Measurements from ENCODE around the gene CTBP2. TPM values are rescaled to one million over a fixed set of nuclear protein-coding genes. Genes with fewer than 3 reads are reported as not detected.
"Not testable (repeated sequence)": the region's sequence is repeated elsewhere in the genome, so short reads cannot be mapped to it uniquely, and the experiment has no call there.

The CTBP2 gene
- total RNA-seq, 1 experiment from 2014 or later = 125 TPM

GRCh38 chr10:125151553-125152449 lies 8.6 kb downstream of the CTBP2 start:
- peaks cover 88% of the 10 kb centered on the region for H3K4me1 ChIP-seq (ENCODE audit: control insufficient read depth, insufficient read depth, low read length)
- no peak overlapping the region for H3K4me3 ChIP-seq (ENCODE audit: low read depth in 2 of 2, low read length in 2 of 2)
- intact Hi-C loops (cut with micrococcal nuclease; ENCODE audit: unreplicated experiment) = loop anchor here (10.0 kb wide), 1 partner anchor 67 kb away; no protein-coding TSS in a partner anchor
- TF ChIP-seq TCF7L2 (IDR thresholded peaks at IDR 0.05; ENCODE audit: low read depth, low read length) (no peak), REST (IDR thresholded peaks at IDR 0.05; ENCODE audit: insufficient read depth in 1 of 2, low read depth in 2 of 2, low read length in 1 of 2) (no peak), CTCF (IDR thresholded peaks at IDR 0.05) (no peak), SIN3A (IDR thresholded peaks at IDR 0.05; ENCODE audit: borderline replicate concordance, insufficient read depth, low read depth, low read length) (no peak), POLR2AphosphoS5 (IDR thresholded peaks at IDR 0.05; ENCODE audit: low read depth, low read length) (no peak; the same call in 1 of the 2 replicates)
- in situ Hi-C loops (cut with HindIII; ENCODE audit: low pct_unique_long_range_greater_than_20kb, low sequenced_read_pairs) = no loop called here
- ATAC-seq (no peak), DNase-seq (ENCODE audit: low read depth, low spot score) (no peak)
- H3K27ac ChIP-seq (ENCODE audit: low read length) = peak overlapping the region; percentile 97; the same call in 1 of the 2 replicates
- H3K9me3 ChIP-seq (ENCODE audit: control insufficient read depth, insufficient read depth, low read depth, low read length) = no peaks in the 10 kb centered on the region
- H3K27me3 ChIP-seq (ENCODE audit: control insufficient read depth, insufficient read depth, low read length) = no peaks in the 10 kb centered on the region
- H3K36me3 ChIP-seq (ENCODE audit: control insufficient read depth, insufficient read depth, low read length) = peaks cover 3% of the 10 kb centered on the region; the same call in 1 of the 2 replicates
- ChIA-PET POLR2A (no interaction called here), CTCF (no interaction called here)
- BruUV-seq (replicated peaks) = no TSS peak

GRCh38 chr10:125151170-125151552 lies 9.2 kb downstream of the CTBP2 start:
- Histone ChIP-seq H3K27me3 (ENCODE audit: control insufficient read depth, insufficient read depth, low read length) (no peaks in the 10 kb centered on the region), H3K4me1 (ENCODE audit: control insufficient read depth, insufficient read depth, low read length) (peaks cover 83% of the 10 kb centered on the region), H3K4me3 (ENCODE audit: low read depth in 2 of 2, low read length in 2 of 2) (no peak overlapping the region), H3K9me3 (ENCODE audit: control insufficient read depth, insufficient read depth, low read depth, low read length) (no peaks in the 10 kb centered on the region), H3K27ac (ENCODE audit: low read length) (no peak overlapping the region), H3K36me3 (ENCODE audit: control insufficient read depth, insufficient read depth, low read length) (peaks cover 3% of the 10 kb centered on the region; the same call in 1 of the 2 replicates)
- POLR2A ChIA-PET = no interaction called here
- in situ Hi-C loops (cut with HindIII; ENCODE audit: low pct_unique_long_range_greater_than_20kb, low sequenced_read_pairs) = no loop called here
- no TSS peak for BruUV-seq (replicated peaks)
- TF ChIP-seq POLR2AphosphoS5 (IDR thresholded peaks at IDR 0.05; ENCODE audit: low read depth, low read length) (no peak), REST (IDR thresholded peaks at IDR 0.05; ENCODE audit: insufficient read depth in 1 of 2, low read depth in 2 of 2, low read length in 1 of 2) (no peak), CTCF (IDR thresholded peaks at IDR 0.05) (no peak), SIN3A (IDR thresholded peaks at IDR 0.05; ENCODE audit: borderline replicate concordance, insufficient read depth, low read depth, low read length) (no peak), TCF7L2 (IDR thresholded peaks at IDR 0.05; ENCODE audit: low read depth, low read length) (no peak)
- CTCF ChIA-PET = no interaction called here
- no peak for ATAC-seq
- intact Hi-C loops (cut with micrococcal nuclease; ENCODE audit: unreplicated experiment) = loop anchor here (10.0 kb wide), 1 partner anchor 66 kb away; no protein-coding TSS in a partner anchor
- DNase-seq (ENCODE audit: low read depth, low spot score) = no peak

GRCh38 chr10:125150376-125151083 lies 9.8 kb downstream of the CTBP2 start:
- H3K4me3 ChIP-seq (ENCODE audit: low read depth in 2 of 2, low read length in 2 of 2); DNase-seq (ENCODE audit: low read depth, low spot score); H3K36me3 ChIP-seq (ENCODE audit: control insufficient read depth, insufficient read depth, low read length); BruUV-seq (replicated peaks); in situ Hi-C loops (cut with HindIII; ENCODE audit: low pct_unique_long_range_greater_than_20kb, low sequenced_read_pairs); H3K27ac ChIP-seq (ENCODE audit: low read length); POLR2A ChIA-PET; CTCF ChIA-PET; H3K9me3 ChIP-seq (ENCODE audit: control insufficient read depth, insufficient read depth, low read depth, low read length); H3K27me3 ChIP-seq (ENCODE audit: control insufficient read depth, insufficient read depth, low read length); ATAC-seq: not testable (repeated sequence)
- H3K4me1 ChIP-seq (ENCODE audit: control insufficient read depth, insufficient read depth, low read length) = peaks cover 79% of the 10 kb centered on the region
- intact Hi-C loops (cut with micrococcal nuclease; ENCODE audit: unreplicated experiment) = loop anchor here (10.0 kb wide), 1 partner anchor 66 kb away; no protein-coding TSS in a partner anchor

Data from Panc1 (cell line).